HEK293 (cell line): ENCODE results near the gene KDELR1.
A peak's percentile ranks its signal among the peaks of the same experiment; 100 is the strongest.

Source experiments
- CTCF ChIA-PET: fragments of 350-600 bp; formaldehyde crosslinking; extraction: SDS; loops from one replicate; lab custom pipeline; 2021; ENCODE audit warnings: antibody characterized with exemption; lab: Yijun Ruan, JAX
- POLR2A ChIA-PET: fragments of 300-600 bp; formaldehyde crosslinking; extraction: SDS; loops from one replicate; lab custom pipeline; 2020; ENCODE audit warnings: antibody characterized with exemption, inconsistent platforms; lab: Yijun Ruan, JAX
- H3K27ac ChIP-seq: fragments of 200-500 bp; sonication (Bioruptor generic); 2 replicates; pipeline ENCODE4 v1.5.1; 2014; ENCODE audit warnings: low read depth, low read length, control low read depth, inconsistent platforms; ENCODE audit errors: extremely low read depth
- H3K36me3 ChIP-seq, 2 experiments: fragments of 200-500 bp in 1 of 2; sonication (Bioruptor generic) in 1 of 2; 1 replicate in 1 of 2; 2 replicates in 1 of 2; pipeline ENCODE4 v1.5.1; 2014 to 2017; ENCODE audit warnings: inconsistent platforms in 2 of 2, low read length in 2 of 2; ENCODE audit not compliant: control insufficient read depth in 2 of 2, insufficient read depth in 1 of 2
- H3K4me1 ChIP-seq: fragments of 200-500 bp; sonication (Bioruptor generic); 2 replicates; pipeline ENCODE4 v1.5.1; 2014; ENCODE audit warnings: mild to moderate bottlenecking, low read length, inconsistent platforms; ENCODE audit not compliant: control insufficient read depth, insufficient read depth
- H3K4me3 ChIP-seq: 2 replicates; pipeline ENCODE4 v1.5.1; 2011; ENCODE audit warnings: low read depth, mild to moderate bottlenecking, control low read depth, low read length, moderate library complexity
- H3K9me3 ChIP-seq: fragments of 200-500 bp; sonication (Bioruptor generic); 2 replicates; pipeline ENCODE4 v1.5.1; 2014; ENCODE audit warnings: low read depth, low read length, inconsistent platforms; ENCODE audit not compliant: control insufficient read depth, insufficient read depth
- IKZF3 ChIP-seq: fragments of 450-650 bp; IDR thresholded peaks from 2 replicates; pipeline ENCODE4 v1.5.0; 2018; ENCODE audit warnings: missing biosample characterization, mild to moderate bottlenecking, missing genetic modification characterization, moderate library complexity
- KLF8 ChIP-seq: fragments of 450-650 bp; formaldehyde crosslinking; IDR thresholded peaks from 2 replicates; pipeline ENCODE4 v1.5.1; 2016; ENCODE audit warnings: missing biosample characterization, missing genetic modification characterization
- SALL2 ChIP-seq: fragments of 450-650 bp; formaldehyde crosslinking; IDR thresholded peaks from 2 replicates; pipeline ENCODE4 v1.5.0; 2017; ENCODE audit warnings: missing biosample characterization, mild to moderate bottlenecking, missing genetic modification characterization, borderline replicate concordance
- SP7 ChIP-seq: fragments of 450-650 bp; formaldehyde crosslinking; IDR thresholded peaks from 2 replicates; pipeline ENCODE4 v1.5.1; 2016; ENCODE audit warnings: missing biosample characterization, missing genetic modification characterization
- TCF7L2 ChIP-seq: IDR thresholded peaks from 2 replicates; pipeline ENCODE4 v1.6.1; 2011; ENCODE audit warnings: low read depth, mild to moderate bottlenecking, inconsistent platforms, low read length, moderate library complexity, borderline replicate concordance
- ZBTB17 ChIP-seq: fragments of 450-650 bp; formaldehyde crosslinking; IDR thresholded peaks from 2 replicates; pipeline ENCODE4 v1.5.1; 2016; ENCODE audit warnings: missing biosample characterization, missing genetic modification characterization
- ZFHX2 ChIP-seq: fragments of 450-650 bp; formaldehyde crosslinking; conservative IDR thresholded peaks from 2 replicates; pipeline ENCODE4 v1.5.1; 2016; ENCODE audit warnings: missing biosample characterization, missing genetic modification characterization
- ZNF146 ChIP-seq: fragments of 450-650 bp; formaldehyde crosslinking; IDR thresholded peaks from 2 replicates; pipeline ENCODE4 v1.5.1; 2016; ENCODE audit warnings: missing biosample characterization, missing genetic modification characterization
- ZNF157 ChIP-seq: fragments of 450-650 bp; formaldehyde crosslinking; IDR thresholded peaks from 2 replicates; pipeline ENCODE4 v1.5.1; 2016; ENCODE audit warnings: missing biosample characterization, missing genetic modification characterization
- ZNF16 ChIP-seq: fragments of 450-650 bp; formaldehyde crosslinking; IDR thresholded peaks from 2 replicates; pipeline ENCODE4 v1.5.1; 2016; ENCODE audit warnings: low read depth, missing biosample characterization, missing genetic modification characterization
- ZNF239 ChIP-seq: fragments of 450-650 bp; formaldehyde crosslinking; IDR thresholded peaks from 2 replicates; pipeline ENCODE4 v1.5.1; 2016; ENCODE audit warnings: missing biosample characterization, missing genetic modification characterization
- ZNF341 ChIP-seq: fragments of 450-650 bp; formaldehyde crosslinking; IDR thresholded peaks from 2 replicates; pipeline ENCODE4; 2016; ENCODE audit warnings: low read depth, missing biosample characterization, missing genetic modification characterization
- ZNF549 ChIP-seq: fragments of 450-650 bp; IDR thresholded peaks from 2 replicates; pipeline ENCODE4 v1.5.1; 2018; ENCODE audit warnings: missing biosample characterization, missing genetic modification characterization, mild to moderate bottlenecking, inconsistent platforms, moderate library complexity
- ZNF623 ChIP-seq: fragments of 450-650 bp; formaldehyde crosslinking; IDR thresholded peaks from 2 replicates; pipeline ENCODE4 v1.5.1; 2016; ENCODE audit warnings: missing biosample characterization, missing genetic modification characterization
- ZNF624 ChIP-seq: fragments of 450-650 bp; formaldehyde crosslinking; IDR thresholded peaks from 2 replicates; pipeline ENCODE4 v1.5.1; 2017; ENCODE audit warnings: missing biosample characterization, missing genetic modification characterization
- ZNF747 ChIP-seq: fragments of 450-650 bp; formaldehyde crosslinking; IDR thresholded peaks from 2 replicates; pipeline ENCODE4 v1.5.1; 2016; ENCODE audit warnings: missing biosample characterization, missing genetic modification characterization
- ZNF785 ChIP-seq: fragments of 450-650 bp; formaldehyde crosslinking; IDR thresholded peaks from 2 replicates; pipeline ENCODE4 v1.5.1; 2016; ENCODE audit warnings: missing biosample characterization, missing genetic modification characterization
- TF ChIP-seq, protein P1 (sequence below): fragments of 450-650 bp; formaldehyde crosslinking; conservative IDR thresholded peaks from 2 replicates; pipeline ENCODE4 v1.5.1; 2016; ENCODE audit warnings: low read depth, missing biosample characterization, missing genetic modification characterization
- TF ChIP-seq, protein P2 (sequence below): fragments of 450-650 bp; formaldehyde crosslinking; IDR thresholded peaks from 2 replicates; pipeline ENCODE4 v1.5.1; 2016; ENCODE audit warnings: missing biosample characterization, missing genetic modification characterization
- TF ChIP-seq, protein P3 (sequence below): fragments of 450-650 bp; formaldehyde crosslinking; IDR thresholded peaks from 2 replicates; pipeline ENCODE4; 2016; ENCODE audit warnings: missing biosample characterization, missing genetic modification characterization
- TF ChIP-seq, protein P4 (sequence below): fragments of 450-650 bp; formaldehyde crosslinking; IDR thresholded peaks from 2 replicates; pipeline ENCODE4 v1.5.1; 2016; ENCODE audit warnings: missing biosample characterization, missing genetic modification characterization
- TF ChIP-seq, protein P5 (sequence below): fragments of 450-650 bp; formaldehyde crosslinking; IDR thresholded peaks from 2 replicates; pipeline ENCODE4 v1.5.1; 2016; ENCODE audit warnings: missing biosample characterization, missing genetic modification characterization

The KDELR1 gene

DNA sequence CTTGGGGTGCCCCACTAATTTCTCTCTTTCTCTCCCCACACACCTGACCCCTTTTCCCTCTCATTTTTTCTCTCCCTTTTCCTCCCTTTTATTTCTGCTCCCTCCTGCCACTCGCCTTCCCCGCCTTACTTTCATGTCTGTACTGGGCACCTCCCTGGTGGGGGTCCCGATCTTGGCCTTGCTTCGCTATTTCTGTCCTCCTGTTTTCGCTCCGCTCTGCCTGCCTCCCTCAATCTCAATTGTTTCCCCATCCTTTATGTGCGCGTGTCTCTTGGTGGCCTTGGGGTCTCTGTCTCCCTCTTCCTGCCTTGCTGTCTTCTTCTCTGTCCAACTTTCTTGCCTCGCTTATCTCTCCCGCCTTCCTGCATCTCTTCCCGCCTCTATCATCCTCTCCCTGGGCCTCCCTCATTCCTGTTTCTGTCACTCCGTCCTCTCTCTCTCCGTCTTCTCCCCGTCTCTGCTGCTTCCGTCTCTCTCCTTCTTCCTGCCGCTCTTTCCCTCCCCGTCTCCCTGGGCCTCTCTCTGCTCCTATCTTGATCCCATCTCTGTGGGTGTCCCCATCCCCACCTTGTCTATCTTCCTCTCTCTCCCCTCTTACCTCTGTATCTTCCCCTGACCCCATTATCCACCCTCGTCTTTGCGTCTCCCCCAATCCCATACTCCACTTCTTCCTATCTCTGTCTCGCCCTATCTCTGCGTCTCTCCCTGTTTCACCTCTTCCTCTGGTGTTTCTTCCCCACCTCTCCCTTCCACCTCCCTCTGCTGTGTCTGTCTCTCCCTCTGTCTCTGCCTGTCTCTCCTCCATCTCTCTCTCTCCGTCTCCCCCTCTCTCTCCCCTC lies 6.1 kb upstream of the KDELR1 start (continued):
- TF ChIP-seq, protein P1, sequence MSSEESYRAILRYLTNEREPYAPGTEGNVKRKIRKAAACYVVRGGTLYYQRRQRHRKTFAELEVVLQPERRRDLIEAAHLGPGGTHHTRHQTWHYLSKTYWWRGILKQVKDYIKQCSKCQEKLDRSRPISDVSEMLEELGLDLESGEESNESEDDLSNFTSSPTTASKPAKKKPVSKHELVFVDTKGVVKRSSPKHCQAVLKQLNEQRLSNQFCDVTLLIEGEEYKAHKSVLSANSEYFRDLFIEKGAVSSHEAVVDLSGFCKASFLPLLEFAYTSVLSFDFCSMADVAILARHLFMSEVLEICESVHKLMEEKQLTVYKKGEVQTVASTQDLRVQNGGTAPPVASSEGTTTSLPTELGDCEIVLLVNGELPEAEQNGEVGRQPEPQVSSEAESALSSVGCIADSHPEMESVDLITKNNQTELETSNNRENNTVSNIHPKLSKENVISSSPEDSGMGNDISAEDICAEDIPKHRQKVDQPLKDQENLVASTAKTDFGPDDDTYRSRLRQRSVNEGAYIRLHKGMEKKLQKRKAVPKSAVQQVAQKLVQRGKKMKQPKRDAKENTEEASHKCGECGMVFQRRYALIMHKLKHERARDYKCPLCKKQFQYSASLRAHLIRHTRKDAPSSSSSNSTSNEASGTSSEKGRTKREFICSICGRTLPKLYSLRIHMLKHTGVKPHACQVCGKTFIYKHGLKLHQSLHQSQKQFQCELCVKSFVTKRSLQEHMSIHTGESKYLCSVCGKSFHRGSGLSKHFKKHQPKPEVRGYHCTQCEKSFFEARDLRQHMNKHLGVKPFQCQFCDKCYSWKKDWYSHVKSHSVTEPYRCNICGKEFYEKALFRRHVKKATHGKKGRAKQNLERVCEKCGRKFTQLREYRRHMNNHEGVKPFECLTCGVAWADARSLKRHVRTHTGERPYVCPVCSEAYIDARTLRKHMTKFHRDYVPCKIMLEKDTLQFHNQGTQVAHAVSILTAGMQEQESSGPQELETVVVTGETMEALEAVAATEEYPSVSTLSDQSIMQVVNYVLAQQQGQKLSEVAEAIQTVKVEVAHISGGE (tag by site-specific recombination): peak; percentile 21; the same call in 1 of the 2 replicates
- peak; percentile 11; the same call in 1 of the 2 replicates for TF ChIP-seq KLF8 (tag by site-specific recombination)
- 0 out of 2 replicates have a peak, but pooled peaks have one; percentile 20 for TF ChIP-seq ZNF16
- TF ChIP-seq ZNF239: 0 out of 2 replicates have a peak, but pooled peaks have one; percentile 13
- peak; percentile 25; the same call in 1 of the 2 replicates for TF ChIP-seq ZNF747 (tag by site-specific recombination)
- no peak for TF ChIP-seq ZNF624 (tag by site-specific recombination)
- TF ChIP-seq, protein P2, sequence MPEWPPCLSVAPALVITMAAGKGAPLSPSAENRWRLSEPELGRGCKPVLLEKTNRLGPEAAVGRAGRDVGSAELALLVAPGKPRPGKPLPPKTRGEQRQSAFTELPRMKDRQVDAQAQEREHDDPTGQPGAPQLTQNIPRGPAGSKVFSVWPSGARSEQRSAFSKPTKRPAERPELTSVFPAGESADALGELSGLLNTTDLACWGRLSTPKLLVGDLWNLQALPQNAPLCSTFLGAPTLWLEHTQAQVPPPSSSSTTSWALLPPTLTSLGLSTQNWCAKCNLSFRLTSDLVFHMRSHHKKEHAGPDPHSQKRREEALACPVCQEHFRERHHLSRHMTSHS (tag by site-specific recombination): no peak
- TF ChIP-seq TCF7L2: no peak
- no peak for TF ChIP-seq SP7 (tag by site-specific recombination)
- TF ChIP-seq ZNF549: no peak
- 0 out of 2 replicates have a peak, but pooled peaks have one; percentile 46 for TF ChIP-seq IKZF3
- TF ChIP-seq ZFHX2 (tag by site-specific recombination): peak; percentile 25; the same call in 1 of the 2 replicates
- TF ChIP-seq ZNF146: no peak
- TF ChIP-seq ZNF157 (tag by site-specific recombination): peak; percentile 25; the same call in 1 of the 2 replicates
- TF ChIP-seq ZBTB17 (tag by site-specific recombination): peak; percentile 71
- TF ChIP-seq, protein P3, sequence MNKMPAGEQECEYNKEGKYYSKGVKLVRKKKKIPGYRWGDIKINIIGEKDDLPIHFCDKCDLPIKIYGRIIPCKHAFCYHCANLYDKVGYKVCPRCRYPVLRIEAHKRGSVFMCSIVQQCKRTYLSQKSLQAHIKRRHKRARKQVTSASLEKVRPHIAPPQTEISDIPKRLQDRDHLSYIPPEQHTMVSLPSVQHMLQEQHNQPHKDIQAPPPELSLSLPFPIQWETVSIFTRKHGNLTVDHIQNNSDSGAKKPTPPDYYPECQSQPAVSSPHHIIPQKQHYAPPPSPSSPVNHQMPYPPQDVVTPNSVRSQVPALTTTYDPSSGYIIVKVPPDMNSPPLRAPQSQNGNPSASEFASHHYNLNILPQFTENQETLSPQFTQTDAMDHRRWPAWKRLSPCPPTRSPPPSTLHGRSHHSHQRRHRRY (tag by site-specific recombination): peak; percentile 45; the same call in 1 of the 2 replicates
- no peak for TF ChIP-seq ZNF623 (tag by site-specific recombination)
- TF ChIP-seq, protein P4, sequence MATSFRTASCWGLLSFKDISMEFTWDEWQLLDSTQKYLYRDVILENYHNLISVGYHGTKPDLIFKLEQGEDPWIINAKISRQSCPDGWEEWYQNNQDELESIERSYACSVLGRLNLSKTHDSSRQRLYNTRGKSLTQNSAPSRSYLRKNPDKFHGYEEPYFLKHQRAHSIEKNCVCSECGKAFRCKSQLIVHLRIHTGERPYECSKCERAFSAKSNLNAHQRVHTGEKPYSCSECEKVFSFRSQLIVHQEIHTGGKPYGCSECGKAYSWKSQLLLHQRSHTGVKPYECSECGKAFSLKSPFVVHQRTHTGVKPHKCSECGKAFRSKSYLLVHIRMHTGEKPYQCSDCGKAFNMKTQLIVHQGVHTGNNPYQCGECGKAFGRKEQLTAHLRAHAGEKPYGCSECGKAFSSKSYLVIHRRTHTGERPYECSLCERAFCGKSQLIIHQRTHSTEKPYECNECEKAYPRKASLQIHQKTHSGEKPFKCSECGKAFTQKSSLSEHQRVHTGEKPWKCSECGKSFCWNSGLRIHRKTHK (tag by site-specific recombination): no peak
- TF ChIP-seq ZNF341 (tag by site-specific recombination): peak; percentile 68
- TF ChIP-seq ZNF785 (tag by site-specific recombination): peak; percentile 56; the same call in 1 of the 2 replicates

DNA sequence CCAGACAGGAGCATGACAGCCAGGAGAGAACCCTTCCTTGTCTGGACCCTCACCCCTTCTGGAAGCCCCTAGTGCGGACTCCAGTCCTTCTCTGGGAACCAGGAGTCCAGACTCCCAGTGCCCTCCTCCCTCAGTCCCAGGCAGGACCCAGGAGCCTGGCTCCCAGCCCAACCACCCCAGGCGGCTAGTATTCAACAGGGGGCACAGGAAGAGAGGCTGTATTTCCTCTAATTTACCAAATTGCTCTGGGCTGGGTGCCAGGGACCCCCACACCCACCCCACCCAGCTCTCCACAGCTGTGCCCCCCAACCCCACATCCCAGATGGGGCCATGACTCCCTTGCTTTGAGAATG lies 5.4 kb upstream of the KDELR1 start:
- H3K4me1 ChIP-seq: peaks cover 12% of the 10 kb centered on the region
- CTCF ChIA-PET: no interaction called here
- no peaks in the 10 kb centered on the region for H3K36me3 ChIP-seq
- H3K4me3 ChIP-seq: no peak overlapping the region
- no peaks in the 10 kb centered on the region for H3K9me3 ChIP-seq
- no peak overlapping the region for H3K27ac ChIP-seq
- POLR2A ChIA-PET: no interaction called here
- TF ChIP-seq, protein P5, sequence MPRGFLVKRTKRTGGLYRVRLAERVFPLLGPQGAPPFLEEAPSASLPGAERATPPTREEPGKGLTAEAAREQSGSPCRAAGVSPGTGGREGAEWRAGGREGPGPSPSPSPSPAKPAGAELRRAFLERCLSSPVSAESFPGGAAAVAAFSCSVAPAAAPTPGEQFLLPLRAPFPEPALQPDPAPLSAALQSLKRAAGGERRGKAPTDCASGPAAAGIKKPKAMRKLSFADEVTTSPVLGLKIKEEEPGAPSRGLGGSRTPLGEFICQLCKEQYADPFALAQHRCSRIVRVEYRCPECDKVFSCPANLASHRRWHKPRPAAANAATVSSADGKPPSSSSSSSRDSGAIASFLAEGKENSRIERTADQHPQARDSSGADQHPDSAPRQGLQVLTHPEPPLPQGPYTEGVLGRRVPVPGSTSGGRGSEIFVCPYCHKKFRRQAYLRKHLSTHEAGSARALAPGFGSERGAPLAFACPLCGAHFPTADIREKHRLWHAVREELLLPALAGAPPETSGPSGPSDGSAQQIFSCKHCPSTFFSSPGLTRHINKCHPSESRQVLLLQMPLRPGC (tag by site-specific recombination): no peak
- TF ChIP-seq ZNF146 (no peak), SALL2 (tag by site-specific recombination) (no peak)
